ENCODE results near the gene GID8. TPM values are rescaled to one million over a fixed set of nuclear protein-coding genes. Genes with fewer than 3 reads are reported as not detected.
A peak's percentile ranks its signal among the peaks of the same experiment; 100 is the strongest.

The GID8 gene
- total RNA-seq (25.7 TPM), polyA plus RNA-seq (24.0 TPM)
- long read RNA-seq, donor 1, full-length matches to known transcripts = 4 of 4 reads
- long read RNA-seq, donor 1, partial matches to known transcripts = 0 of 4 reads
- long read RNA-seq, donor 1, other reads (novel, unspliced or antisense) = 0 of 4 reads
- long read RNA-seq, donor 2, full-length matches to known transcripts = 47 of 47 reads
- long read RNA-seq, donor 2, partial matches to known transcripts = 0 of 47 reads
- long read RNA-seq, donor 2, other reads (novel, unspliced or antisense) = 0 of 47 reads
- long read RNA-seq, donor 3, full-length matches to known transcripts = 28 of 73 reads
- long read RNA-seq, donor 3, partial matches to known transcripts = 45 of 73 reads
- long read RNA-seq, donor 3, other reads (novel, unspliced or antisense) = 0 of 73 reads
- long read RNA-seq, donor 4, full-length matches to known transcripts = 16 of 16 reads
- long read RNA-seq, donor 4, partial matches to known transcripts = 0 of 16 reads
- long read RNA-seq, donor 4, other reads (novel, unspliced or antisense) = 0 of 16 reads
- long read RNA-seq, donor 5, full-length matches to known transcripts = 45 of 45 reads
- long read RNA-seq, donor 5, partial matches to known transcripts = 0 of 45 reads
- long read RNA-seq, donor 5, other reads (novel, unspliced or antisense) = 0 of 45 reads
- long read RNA-seq, donor 6, full-length matches to known transcripts = 17 of 17 reads
- long read RNA-seq, donor 6, partial matches to known transcripts = 0 of 17 reads
- long read RNA-seq, donor 6, other reads (novel, unspliced or antisense) = 0 of 17 reads
- long read RNA-seq, donor 7, full-length matches to known transcripts = 32 of 32 reads
- long read RNA-seq, donor 7, partial matches to known transcripts = 0 of 32 reads
- long read RNA-seq, donor 7, other reads (novel, unspliced or antisense) = 0 of 32 reads
- long read RNA-seq, donor 8, full-length matches to known transcripts = 10 of 10 reads
- long read RNA-seq, donor 8, partial matches to known transcripts = 0 of 10 reads
- long read RNA-seq, donor 8, other reads (novel, unspliced or antisense) = 0 of 10 reads
- long read RNA-seq, donor 9, full-length matches to known transcripts = 16 of 16 reads
- long read RNA-seq, donor 9, partial matches to known transcripts = 0 of 16 reads
- long read RNA-seq, donor 9, other reads (novel, unspliced or antisense) = 0 of 16 reads
- long read RNA-seq, donor 10, full-length matches to known transcripts = 22 of 22 reads
- long read RNA-seq, donor 10, partial matches to known transcripts = 0 of 22 reads
- long read RNA-seq, donor 10, other reads (novel, unspliced or antisense) = 0 of 22 reads

- H3K4me3 ChIP-seq (ENCODE audit: low read length in 2 of 2) = peak within 1 kb of the TSS; percentile 92 to 98
- under 1% methylated on average over 79 of the region's 79 CpGs for WGBS
- H3K27ac ChIP-seq (ENCODE audit: low read depth in 1 of 2, low read length in 1 of 2) = peak within 1 kb of the TSS; percentile 84 to 89
- no peaks in the 10 kb centered on the region for H3K9me3 ChIP-seq (ENCODE audit: control insufficient read depth in 2 of 2, insufficient read depth in 1 of 2, low read length in 1 of 2)
- peaks cover 41 to 43% of the 10 kb centered on the region in 2 donors for H3K36me3 ChIP-seq (ENCODE audit: control insufficient read depth in 2 of 2, insufficient read depth in 2 of 2, low read length in 1 of 2)
- H3K4me1 ChIP-seq (ENCODE audit: control insufficient read depth in 2 of 2, insufficient read depth in 2 of 2, low read length in 2 of 2) = peaks cover 24 to 51% of the 10 kb centered on the region in 2 donors
- no peaks in the 10 kb centered on the region for H3K27me3 ChIP-seq (ENCODE audit: control insufficient read depth in 2 of 2, insufficient read depth in 1 of 2, low read length in 1 of 2)
- DNase-seq (ENCODE audit: low read depth in 6 of 9, low spot score in 9 of 9) = peak in 1 of 9 donors; percentile 61
Measured at GRCh38 chr20:62938105-62938888, at the start of gene GID8. GID8 (plus strand) TSS chr20:62938147; CDS start chr20:62941503, 3,356 bp downstream.

GRCh38 chr20:62888406-62888805 is 49.5 kb upstream of the GID8 start:
- peaks cover 76 to 78% of the 10 kb centered on the region in 2 donors for H3K36me3 ChIP-seq (ENCODE audit: control insufficient read depth in 2 of 2, insufficient read depth in 2 of 2, low read length in 1 of 2)
- no peaks in the 10 kb centered on the region for H3K27me3 ChIP-seq (ENCODE audit: control insufficient read depth in 2 of 2, insufficient read depth in 1 of 2, low read length in 1 of 2)
- H3K27ac ChIP-seq (ENCODE audit: low read depth in 1 of 2, low read length in 1 of 2) = no peak overlapping the region
- WGBS = 98% methylated on average over 16 of the region's 16 CpGs
- H3K9me3 ChIP-seq (ENCODE audit: control insufficient read depth in 2 of 2, insufficient read depth in 1 of 2, low read length in 1 of 2) = peaks cover 0 to 1% of the 10 kb centered on the region in 2 donors
- DNase-seq (ENCODE audit: low read depth in 6 of 9, low spot score in 9 of 9) = no peak
- H3K4me3 ChIP-seq (ENCODE audit: low read length in 2 of 2) = no peak overlapping the region
- peaks cover 0 to 33% of the 10 kb centered on the region in 2 donors for H3K4me1 ChIP-seq (ENCODE audit: control insufficient read depth in 2 of 2, insufficient read depth in 2 of 2, low read length in 2 of 2)

GRCh38 chr20:62888910-62889309 is 49.0 kb upstream of the GID8 start:
- no peak for DNase-seq (ENCODE audit: low read depth in 6 of 9, low spot score in 9 of 9)
- peaks cover 81 to 83% of the 10 kb centered on the region in 2 donors for H3K36me3 ChIP-seq (ENCODE audit: control insufficient read depth in 2 of 2, insufficient read depth in 2 of 2, low read length in 1 of 2)

GRCh38 chr20:62889411-62889810 is 48.5 kb upstream of the GID8 start:
- H3K27ac ChIP-seq (ENCODE audit: low read depth in 1 of 2, low read length in 1 of 2) = no peak overlapping the region
- no peaks in the 10 kb centered on the region for H3K27me3 ChIP-seq (ENCODE audit: control insufficient read depth in 2 of 2, insufficient read depth in 1 of 2, low read length in 1 of 2)
- peaks cover 0 to 1% of the 10 kb centered on the region in 2 donors for H3K9me3 ChIP-seq (ENCODE audit: control insufficient read depth in 2 of 2, insufficient read depth in 1 of 2, low read length in 1 of 2)
- 99% methylated on average over 8 of the region's 8 CpGs for WGBS
- DNase-seq (ENCODE audit: low read depth in 6 of 9, low spot score in 9 of 9) = no peak
- H3K4me1 ChIP-seq (ENCODE audit: control insufficient read depth in 2 of 2, insufficient read depth in 2 of 2, low read length in 2 of 2) = peaks cover 0 to 39% of the 10 kb centered on the region in 2 donors
- no peak overlapping the region for H3K4me3 ChIP-seq (ENCODE audit: low read length in 2 of 2)
- H3K36me3 ChIP-seq (ENCODE audit: control insufficient read depth in 2 of 2, insufficient read depth in 2 of 2, low read length in 1 of 2) = peaks cover 86 to 88% of the 10 kb centered on the region in 2 donors

More at GRCh38 chr20:62888910-62889309, 49.0 kb upstream of the GID8 start:
- WGBS = 97% methylated on average over 17 of the region's 17 CpGs
- Histone ChIP-seq H3K27ac (ENCODE audit: low read depth in 1 of 2, low read length in 1 of 2) (no peak overlapping the region), H3K4me3 (ENCODE audit: low read length in 2 of 2) (no peak overlapping the region), H3K4me1 (ENCODE audit: control insufficient read depth in 2 of 2, insufficient read depth in 2 of 2, low read length in 2 of 2) (peaks cover 0 to 38% of the 10 kb centered on the region in 2 donors), H3K27me3 (ENCODE audit: control insufficient read depth in 2 of 2, insufficient read depth in 1 of 2, low read length in 1 of 2) (no peaks in the 10 kb centered on the region), H3K9me3 (ENCODE audit: control insufficient read depth in 2 of 2, insufficient read depth in 1 of 2, low read length in 1 of 2) (peaks cover 0 to 1% of the 10 kb centered on the region in 2 donors)

GRCh38 chr20:62889871-62890270 is 48.1 kb upstream of the GID8 start:
- 99% methylated on average over 9 of the region's 9 CpGs for WGBS
- peaks cover 0 to 39% of the 10 kb centered on the region in 2 donors for H3K4me1 ChIP-seq (ENCODE audit: control insufficient read depth in 2 of 2, insufficient read depth in 2 of 2, low read length in 2 of 2)
- H3K36me3 ChIP-seq (ENCODE audit: control insufficient read depth in 2 of 2, insufficient read depth in 2 of 2, low read length in 1 of 2) = peaks cover 91 to 93% of the 10 kb centered on the region in 2 donors
- peaks cover 0 to 1% of the 10 kb centered on the region in 2 donors for H3K9me3 ChIP-seq (ENCODE audit: control insufficient read depth in 2 of 2, insufficient read depth in 1 of 2, low read length in 1 of 2)
- H3K27ac ChIP-seq (ENCODE audit: low read depth in 1 of 2, low read length in 1 of 2) = no peak overlapping the region
- no peaks in the 10 kb centered on the region for H3K27me3 ChIP-seq (ENCODE audit: control insufficient read depth in 2 of 2, insufficient read depth in 1 of 2, low read length in 1 of 2)
- DNase-seq (ENCODE audit: low read depth in 6 of 9, low spot score in 9 of 9) = no peak
- H3K4me3 ChIP-seq (ENCODE audit: low read length in 2 of 2) = no peak overlapping the region

- DNase-seq (ENCODE audit: low read depth in 6 of 9, low spot score in 9 of 9) = no peak
- H3K36me3 ChIP-seq (ENCODE audit: control insufficient read depth in 2 of 2, insufficient read depth in 2 of 2, low read length in 1 of 2) = peaks cover 96 to 97% of the 10 kb centered on the region in 2 donors
- H3K27me3 ChIP-seq (ENCODE audit: control insufficient read depth in 2 of 2, insufficient read depth in 1 of 2, low read length in 1 of 2) = no peaks in the 10 kb centered on the region
- peak overlapping the region in 1 of 2 donors; percentile 45 for H3K27ac ChIP-seq (ENCODE audit: low read depth in 1 of 2, low read length in 1 of 2)
- H3K4me1 ChIP-seq (ENCODE audit: control insufficient read depth in 2 of 2, insufficient read depth in 2 of 2, low read length in 2 of 2) = peaks cover 0 to 39% of the 10 kb centered on the region in 2 donors
- 96% methylated on average over 7 of the region's 7 CpGs for WGBS
- peaks cover 0 to 1% of the 10 kb centered on the region in 2 donors for H3K9me3 ChIP-seq (ENCODE audit: control insufficient read depth in 2 of 2, insufficient read depth in 1 of 2, low read length in 1 of 2)
- H3K4me3 ChIP-seq (ENCODE audit: low read length in 2 of 2) = no peak overlapping the region
Measured at GRCh38 chr20:62890444-62890843, 47.5 kb upstream of the GID8 start.

GRCh38 chr20:62891111-62891510 is 46.8 kb upstream of the GID8 start:
- Histone ChIP-seq H3K4me1 (ENCODE audit: control insufficient read depth in 2 of 2, insufficient read depth in 2 of 2, low read length in 2 of 2) (peaks cover 0 to 38% of the 10 kb centered on the region in 2 donors), H3K4me3 (ENCODE audit: low read length in 2 of 2) (no peak overlapping the region), H3K9me3 (ENCODE audit: control insufficient read depth in 2 of 2, insufficient read depth in 1 of 2, low read length in 1 of 2) (peaks cover 0 to 1% of the 10 kb centered on the region in 2 donors), H3K27me3 (ENCODE audit: control insufficient read depth in 2 of 2, insufficient read depth in 1 of 2, low read length in 1 of 2) (no peaks in the 10 kb centered on the region), H3K36me3 (ENCODE audit: control insufficient read depth in 2 of 2, insufficient read depth in 2 of 2, low read length in 1 of 2) (peaks cover 96 to 97% of the 10 kb centered on the region in 2 donors), H3K27ac (ENCODE audit: low read depth in 1 of 2, low read length in 1 of 2) (peak overlapping the region in 1 of 2 donors; percentile 45)
- WGBS = 88% methylated on average over 15 of the region's 15 CpGs
- peak in 1 of 9 donors; percentile 64 for DNase-seq (ENCODE audit: low read depth in 6 of 9, low spot score in 9 of 9)
